ENCODE measurements around the gene TIMM50.

Gene TIMM50

DNA sequence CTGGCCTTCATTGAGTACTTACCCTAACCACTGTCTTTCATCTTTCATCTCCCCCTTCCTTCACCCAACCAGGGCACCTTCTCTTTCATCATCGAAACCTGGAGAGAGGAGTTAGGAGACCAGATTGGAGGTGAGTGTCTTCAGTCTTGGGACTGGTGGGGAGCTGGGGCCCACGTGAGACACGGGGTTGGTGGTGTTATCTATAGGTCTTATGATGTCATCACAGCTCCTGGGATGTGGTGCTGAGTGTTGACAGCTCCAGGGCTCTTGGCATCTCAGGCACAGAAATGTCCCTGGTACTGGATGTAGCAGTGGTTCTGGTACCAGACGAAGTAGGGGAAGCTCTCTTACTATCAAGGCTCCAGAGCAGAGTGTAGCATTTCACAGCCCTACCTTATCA, 19.9 kb downstream of the TIMM50 start:
- H3K4me1 ChIP-seq (ENCODE audit: control insufficient read depth, insufficient read depth, low read length, poor library complexity, severe bottlenecking): no peaks in the 10 kb centered on the region
- no peaks in the 10 kb centered on the region for H3K9me3 ChIP-seq (ENCODE audit: control insufficient read depth, low read length)
- H3K27ac ChIP-seq (ENCODE audit: low read depth, low read length, severe bottlenecking): no peak overlapping the region
- no peak overlapping the region for H3K4me3 ChIP-seq (ENCODE audit: extremely low read depth, insufficient read depth, low read length, poor library complexity, severe bottlenecking)
- 20 to 48% methylated on average over 2 to 3 of the region's 4 CpGs for WGBS, 2 experiments (ENCODE audit: insufficient coverage in 2 of 2)
- H3K36me3 ChIP-seq (ENCODE audit: control insufficient read depth, insufficient read depth, low read length): no peaks in the 10 kb centered on the region

DNA sequence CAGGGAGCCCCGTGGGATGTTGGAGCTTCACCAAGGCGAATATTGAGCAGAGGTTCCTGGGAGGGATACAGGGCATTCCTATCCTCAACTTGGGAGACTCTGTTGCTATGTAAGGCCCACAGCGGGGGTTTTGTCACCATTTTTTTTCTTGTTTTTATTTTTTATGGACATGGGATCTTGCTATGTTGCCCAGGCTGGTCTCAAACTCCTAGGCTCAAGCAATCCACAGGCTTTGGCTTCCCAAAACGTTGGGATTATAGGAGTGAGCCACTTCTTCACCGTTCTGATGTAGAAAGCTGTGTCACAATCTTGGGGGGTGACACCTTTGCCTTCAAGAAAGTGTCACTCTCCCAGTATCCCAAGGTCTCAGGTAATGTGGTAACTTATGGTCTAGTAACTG, 20.7 kb downstream of the TIMM50 start:
- WGBS, 2 experiments (ENCODE audit: insufficient coverage in 2 of 2): 68 to 74% methylated on average over 4 to 5 of the region's 5 CpGs
- no peaks in the 10 kb centered on the region for H3K4me1 ChIP-seq (ENCODE audit: control insufficient read depth, insufficient read depth, low read length, poor library complexity, severe bottlenecking)
- no peaks in the 10 kb centered on the region for H3K36me3 ChIP-seq (ENCODE audit: control insufficient read depth, insufficient read depth, low read length)
- H3K9me3 ChIP-seq (ENCODE audit: control insufficient read depth, low read length): peaks cover under 1% of the 10 kb centered on the region
- H3K4me3 ChIP-seq (ENCODE audit: extremely low read depth, insufficient read depth, low read length, poor library complexity, severe bottlenecking): no peak overlapping the region
- no peak overlapping the region for H3K27ac ChIP-seq (ENCODE audit: low read depth, low read length, severe bottlenecking)

- H3K4me1 ChIP-seq (ENCODE audit: control insufficient read depth, insufficient read depth, low read length, poor library complexity, severe bottlenecking): no peaks in the 10 kb centered on the region
- no peaks in the 10 kb centered on the region for H3K36me3 ChIP-seq (ENCODE audit: control insufficient read depth, insufficient read depth, low read length)
- H3K9me3 ChIP-seq (ENCODE audit: control insufficient read depth, low read length): peaks cover 4% of the 10 kb centered on the region
- no peak overlapping the region for H3K27ac ChIP-seq (ENCODE audit: low read depth, low read length, severe bottlenecking)
- WGBS, 2 experiments (ENCODE audit: insufficient coverage in 2 of 2): 18 to 21% methylated on average over 57 to 61 of the region's 69 CpGs
- H3K4me3 ChIP-seq (ENCODE audit: extremely low read depth, insufficient read depth, low read length, poor library complexity, severe bottlenecking): no peak overlapping the region
Observed at GRCh38 chr19:39502640-39503417, 22.2 kb downstream of the TIMM50 start.

GRCh38 chr19:39506598-39506943, 25.9 kb downstream of the TIMM50 start:
- Histone ChIP-seq H3K4me1 (ENCODE audit: control insufficient read depth, insufficient read depth, low read length, poor library complexity, severe bottlenecking) (no peaks in the 10 kb centered on the region), H3K4me3 (ENCODE audit: extremely low read depth, insufficient read depth, low read length, poor library complexity, severe bottlenecking) (peak overlapping the region; percentile 47), H3K9me3 (ENCODE audit: control insufficient read depth, low read length) (peaks cover 4% of the 10 kb centered on the region), H3K36me3 (ENCODE audit: control insufficient read depth, insufficient read depth, low read length) (no peaks in the 10 kb centered on the region), H3K27ac (ENCODE audit: low read depth, low read length, severe bottlenecking) (no peak overlapping the region)
- 68 to 70% methylated on average over 7 of the region's 7 CpGs for WGBS, 2 experiments (ENCODE audit: insufficient coverage in 2 of 2)

GRCh38 chr19:39506944-39507714, 26.5 kb downstream of the TIMM50 start:
- Histone ChIP-seq H3K4me3 (ENCODE audit: extremely low read depth, insufficient read depth, low read length, poor library complexity, severe bottlenecking) (peak overlapping the region; percentile 47), H3K4me1 (ENCODE audit: control insufficient read depth, insufficient read depth, low read length, poor library complexity, severe bottlenecking) (no peaks in the 10 kb centered on the region), H3K27ac (ENCODE audit: low read depth, low read length, severe bottlenecking) (no peak overlapping the region), H3K36me3 (ENCODE audit: control insufficient read depth, insufficient read depth, low read length) (no peaks in the 10 kb centered on the region), H3K9me3 (ENCODE audit: control insufficient read depth, low read length) (peaks cover 4% of the 10 kb centered on the region)
- 3 to 4% methylated on average over 46 to 87 of the region's 96 CpGs for WGBS, 2 experiments (ENCODE audit: insufficient coverage in 2 of 2)

DNA sequence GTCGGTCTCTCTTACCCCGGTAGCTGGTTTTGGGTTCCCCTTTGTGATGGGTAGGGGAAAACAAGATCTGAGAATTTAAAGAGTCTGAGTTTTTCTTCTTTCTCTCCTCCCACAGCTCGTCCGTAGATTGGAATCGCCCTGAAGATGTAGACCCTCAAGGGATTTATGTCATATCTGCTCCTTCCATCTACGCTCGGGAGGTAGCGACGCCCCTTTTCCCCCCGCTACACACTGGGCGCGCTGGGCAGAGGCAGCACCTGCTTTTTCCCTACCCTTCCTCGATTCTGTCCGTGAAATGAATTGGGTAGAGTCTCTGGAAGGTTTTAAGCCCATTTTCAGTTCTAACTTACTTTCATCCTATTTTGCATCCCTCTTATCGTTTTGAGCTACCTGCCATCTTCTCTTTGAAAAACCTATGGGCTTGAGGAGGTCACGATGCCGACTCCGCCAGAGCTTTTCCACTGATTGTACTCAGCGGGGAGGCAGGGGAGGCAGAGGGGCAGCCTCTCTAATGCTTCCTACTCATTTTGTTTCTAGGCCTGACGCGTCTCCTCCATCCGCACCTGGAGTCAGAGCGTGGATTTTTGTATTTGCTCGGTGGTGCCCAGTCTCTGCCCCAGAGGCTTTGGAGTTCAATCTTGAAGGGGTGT, 27.2 kb downstream of the TIMM50 start:
- H3K4me1 ChIP-seq (ENCODE audit: control insufficient read depth, insufficient read depth, low read length, poor library complexity, severe bottlenecking): no peaks in the 10 kb centered on the region
- peaks cover 4% of the 10 kb centered on the region for H3K9me3 ChIP-seq (ENCODE audit: control insufficient read depth, low read length)
- 33 to 45% methylated on average over 15 to 20 of the region's 24 CpGs for WGBS, 2 experiments (ENCODE audit: insufficient coverage in 2 of 2)
- H3K27ac ChIP-seq (ENCODE audit: low read depth, low read length, severe bottlenecking): no peak overlapping the region
- H3K4me3 ChIP-seq (ENCODE audit: extremely low read depth, insufficient read depth, low read length, poor library complexity, severe bottlenecking): peak overlapping the region; percentile 47
- no peaks in the 10 kb centered on the region for H3K36me3 ChIP-seq (ENCODE audit: control insufficient read depth, insufficient read depth, low read length)

DNA sequence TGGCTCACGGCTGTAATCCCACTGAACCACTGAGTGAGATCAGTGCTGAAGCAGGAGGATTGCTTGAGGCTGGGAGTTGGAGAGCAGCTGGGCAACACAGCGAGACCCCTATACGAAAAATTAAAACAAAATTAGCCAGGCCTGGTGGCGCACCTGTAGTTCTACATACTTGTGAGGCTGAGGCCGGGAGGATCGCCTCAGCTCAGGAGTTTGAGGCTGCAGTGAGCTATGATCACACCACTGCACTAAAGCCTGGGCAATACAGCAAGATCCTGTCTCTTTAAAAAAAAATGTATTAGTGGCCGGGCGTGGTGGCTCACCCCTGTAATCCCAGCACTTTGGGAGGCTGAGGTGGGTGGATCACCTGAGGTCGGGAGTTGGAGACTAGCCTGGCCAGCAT, 28.0 kb downstream of the TIMM50 start:
- H3K4me3 ChIP-seq (ENCODE audit: extremely low read depth, insufficient read depth, low read length, poor library complexity, severe bottlenecking): no peak overlapping the region
- WGBS, 2 experiments (ENCODE audit: insufficient coverage in 2 of 2): 92 to 95% methylated on average over 6 to 7 of the region's 9 CpGs

GRCh38 chr19:39509233-39509632, 28.6 kb downstream of the TIMM50 start:
- 80 to 83% methylated on average over 1 of the region's 2 CpGs for WGBS, 2 experiments (ENCODE audit: insufficient coverage in 2 of 2)
- H3K9me3 ChIP-seq (ENCODE audit: control insufficient read depth, low read length): peaks cover 4% of the 10 kb centered on the region
- no peaks in the 10 kb centered on the region for H3K4me1 ChIP-seq (ENCODE audit: control insufficient read depth, insufficient read depth, low read length, poor library complexity, severe bottlenecking)
- H3K36me3 ChIP-seq (ENCODE audit: control insufficient read depth, insufficient read depth, low read length): no peaks in the 10 kb centered on the region
- no peak overlapping the region for H3K27ac ChIP-seq (ENCODE audit: low read depth, low read length, severe bottlenecking)
- no peak overlapping the region for H3K4me3 ChIP-seq (ENCODE audit: extremely low read depth, insufficient read depth, low read length, poor library complexity, severe bottlenecking)

More for the DNA sequence above, 28.0 kb downstream of the TIMM50 start:
- H3K9me3 ChIP-seq (ENCODE audit: control insufficient read depth, low read length): peaks cover 4% of the 10 kb centered on the region
- H3K36me3 ChIP-seq (ENCODE audit: control insufficient read depth, insufficient read depth, low read length): no peaks in the 10 kb centered on the region
- H3K27ac ChIP-seq (ENCODE audit: low read depth, low read length, severe bottlenecking): no peak overlapping the region
- no peaks in the 10 kb centered on the region for H3K4me1 ChIP-seq (ENCODE audit: control insufficient read depth, insufficient read depth, low read length, poor library complexity, severe bottlenecking)

GRCh38 chr19:39512988-39513387, 32.4 kb downstream of the TIMM50 start:
- Histone ChIP-seq H3K4me3 (ENCODE audit: extremely low read depth, insufficient read depth, low read length, poor library complexity, severe bottlenecking) (no peak overlapping the region), H3K27ac (ENCODE audit: low read depth, low read length, severe bottlenecking) (no peak overlapping the region), H3K36me3 (ENCODE audit: control insufficient read depth, insufficient read depth, low read length) (no peaks in the 10 kb centered on the region), H3K9me3 (ENCODE audit: control insufficient read depth, low read length) (no peaks in the 10 kb centered on the region), H3K4me1 (ENCODE audit: control insufficient read depth, insufficient read depth, low read length, poor library complexity, severe bottlenecking) (no peaks in the 10 kb centered on the region)
- WGBS, 2 experiments (ENCODE audit: insufficient coverage in 2 of 2): 82% methylated on average over 1 of the region's 2 CpGs; no CpG with 5 or more reads in 1 of the 2 experiments

GRCh38 chr19:39514840-39515550, 34.4 kb downstream of the TIMM50 start, which contains the start of gene SELENOV:
Gene SELENOV, plus strand, starts transcription at chr19:39515139. Its CDS starts 74 bp downstream, at chr19:39515213.
- H3K4me3 ChIP-seq (ENCODE audit: extremely low read depth, insufficient read depth, low read length, poor library complexity, severe bottlenecking): peak within 1 kb of the TSS; percentile 53
- H3K27ac ChIP-seq (ENCODE audit: low read depth, low read length, severe bottlenecking): no peak within 1 kb of the TSS
- no peaks in the 10 kb centered on the region for H3K36me3 ChIP-seq (ENCODE audit: control insufficient read depth, insufficient read depth, low read length)
- WGBS, 2 experiments (ENCODE audit: insufficient coverage in 2 of 2): 0 to 1% methylated on average over 36 to 51 of the region's 56 CpGs
- H3K4me1 ChIP-seq (ENCODE audit: control insufficient read depth, insufficient read depth, low read length, poor library complexity, severe bottlenecking): peaks cover 5% of the 10 kb centered on the region
- no peaks in the 10 kb centered on the region for H3K9me3 ChIP-seq (ENCODE audit: control insufficient read depth, low read length)
